Naive B cell (primary cell): Measurements from ENCODE around the gene SGSM2. TPM values are rescaled to one million over a fixed set of nuclear protein-coding genes. Genes with fewer than 3 reads are reported as not detected.

ENCODE experiments used
- ATAC-seq, 2 donors: fragments of 150-1000 bp; cut with Tn5 transposase; 2 replicates each; pipeline ENCODE4 v1.10.0; 2021; ENCODE audit warnings: low read depth in 2 of 2, mild to moderate bottlenecking in 2 of 2, moderate library complexity in 2 of 2
- DNase-seq: peaks from one replicate; pipeline ENCODE4 v3.0.0; 2022
- H3K27ac Mint-ChIP-seq, 6 donors: one replicate each; pipeline ENCODE4 v1.8.0; 2020 to 2022; ENCODE audit warnings: mild to moderate bottlenecking in 6 of 6, mixed read lengths in 6 of 6, moderate library complexity in 5 of 6, inconsistent platforms in 2 of 6
- H3K27me3 Mint-ChIP-seq, 3 donors: one replicate each; pipeline ENCODE4 v1.8.0; 2021 to 2022; ENCODE audit warnings: mixed read lengths in 3 of 3, mild to moderate bottlenecking in 1 of 3
- H3K36me3 Mint-ChIP-seq, 2 donors: one replicate each; pipeline ENCODE4 v1.8.0; 2020 to 2022; ENCODE audit warnings: mixed read lengths in 2 of 2, inconsistent platforms in 1 of 2, mild to moderate bottlenecking in 1 of 2
- H3K4me1 Mint-ChIP-seq, 3 donors: one replicate each; pipeline ENCODE4 v1.8.0; 2020 to 2022; ENCODE audit warnings: mixed read lengths in 3 of 3, inconsistent platforms in 1 of 3, mild to moderate bottlenecking in 1 of 3, moderate library complexity in 1 of 3
- H3K4me3 Mint-ChIP-seq, 8 donors: one replicate each; pipeline ENCODE4 v1.8.0; 2020 to 2022; ENCODE audit warnings: mild to moderate bottlenecking in 8 of 8, mixed read lengths in 8 of 8, moderate library complexity in 8 of 8, inconsistent platforms in 2 of 8
- H3K9me3 Mint-ChIP-seq, 7 donors: one replicate each; pipeline ENCODE4 v1.8.0; 2020 to 2022; ENCODE audit warnings: mixed read lengths in 7 of 7, mild to moderate bottlenecking in 5 of 7, inconsistent platforms in 2 of 7, moderate library complexity in 1 of 7
- polyA plus RNA-seq, 6 donors: library from polyadenylated mRNA; unstranded; fragments of 300-500 nt; fragmentation: Illumina TruSeq; gene quantifications; one replicate each; pipeline ENCODE4 v1.2.3, GENCODE V29; 2021; ENCODE audit warnings: low read depth in 6 of 6

The SGSM2 gene
- polyA plus RNA-seq, 6 donors from 2014 or later: 2.8 to 14.3 (median 4.4) TPM

- H3K27me3 Mint-ChIP-seq: no peaks in the 10 kb centered on the region
- no peaks in the 10 kb centered on the region for H3K36me3 Mint-ChIP-seq
- ATAC-seq: no peak
These were observed 7.2 kb downstream of the SGSM2 start for GRCh38 chr17:2344528-2344927.

GRCh38 chr17:2346475-2346874 is 9.2 kb downstream of the SGSM2 start:
- H3K9me3 Mint-ChIP-seq: no peaks in the 10 kb centered on the region
- DNase-seq (no peak), ATAC-seq (no peak)
- H3K4me1 Mint-ChIP-seq: no peaks in the 10 kb centered on the region
- H3K27ac Mint-ChIP-seq: no peak overlapping the region
- no peak overlapping the region for H3K4me3 Mint-ChIP-seq
- H3K36me3 Mint-ChIP-seq: no peaks in the 10 kb centered on the region
- no peaks in the 10 kb centered on the region for H3K27me3 Mint-ChIP-seq

More at GRCh38 chr17:2344528-2344927, 7.2 kb downstream of the SGSM2 start:
- peaks cover 0 to 2% (median 0%) of the 10 kb centered on the region in 3 donors for H3K4me1 Mint-ChIP-seq
- H3K4me3 Mint-ChIP-seq: no peak overlapping the region
- peak overlapping the region in 1 of 6 donors; percentile 57 for H3K27ac Mint-ChIP-seq
- DNase-seq: no peak
- H3K9me3 Mint-ChIP-seq: no peaks in the 10 kb centered on the region

- no peak overlapping the region for H3K27ac Mint-ChIP-seq
- DNase-seq (no peak), ATAC-seq (no peak)
- H3K9me3 Mint-ChIP-seq: no peaks in the 10 kb centered on the region
- H3K36me3 Mint-ChIP-seq: no peaks in the 10 kb centered on the region
- H3K4me3 Mint-ChIP-seq: no peak overlapping the region
- peaks cover 0 to 4% (median 0%) of the 10 kb centered on the region in 3 donors for H3K4me1 Mint-ChIP-seq
- no peaks in the 10 kb centered on the region for H3K27me3 Mint-ChIP-seq
These were observed 10.7 kb downstream of the SGSM2 start for GRCh38 chr17:2347805-2348685.

- Mint-ChIP-seq H3K9me3 (no peaks in the 10 kb centered on the region), H3K4me1 (peaks cover 0 to 7% (median 0%) of the 10 kb centered on the region in 3 donors), H3K36me3 (no peaks in the 10 kb centered on the region), H3K27me3 (no peaks in the 10 kb centered on the region), H3K4me3 (no peak overlapping the region), H3K27ac (no peak overlapping the region)
- ATAC-seq (no peak), DNase-seq (no peak)
These were observed 14.0 kb downstream of the SGSM2 start for GRCh38 chr17:2351269-2351668.

GRCh38 chr17:2354311-2354710 is 17.0 kb downstream of the SGSM2 start:
- Mint-ChIP-seq H3K4me3 (no peak overlapping the region), H3K27ac (no peak overlapping the region)

GRCh38 chr17:2357237-2357636 is 19.9 kb downstream of the SGSM2 start:
- Mint-ChIP-seq H3K9me3 (no peaks in the 10 kb centered on the region), H3K27me3 (no peaks in the 10 kb centered on the region), H3K4me1 (peaks cover 0 to 5% (median 2%) of the 10 kb centered on the region in 3 donors), H3K36me3 (peaks cover 0 to 7% of the 10 kb centered on the region in 2 donors), H3K4me3 (no peak overlapping the region), H3K27ac (no peak overlapping the region)
- DNase-seq (no peak), ATAC-seq (no peak)

More at GRCh38 chr17:2354311-2354710, 17.0 kb downstream of the SGSM2 start:
- Mint-ChIP-seq H3K36me3 (no peaks in the 10 kb centered on the region), H3K4me1 (peaks cover 0 to 7% (median 0%) of the 10 kb centered on the region in 3 donors), H3K27me3 (no peaks in the 10 kb centered on the region), H3K9me3 (no peaks in the 10 kb centered on the region)
- DNase-seq (no peak), ATAC-seq (no peak)

- Mint-ChIP-seq H3K4me1 (peaks cover 0 to 4% (median 2%) of the 10 kb centered on the region in 3 donors), H3K27me3 (no peaks in the 10 kb centered on the region), H3K36me3 (peaks cover 0 to 14% of the 10 kb centered on the region in 2 donors), H3K27ac (no peak overlapping the region), H3K9me3 (no peaks in the 10 kb centered on the region), H3K4me3 (no peak overlapping the region)
- ATAC-seq: no peak
- DNase-seq: no peak
These were observed 20.7 kb downstream of the SGSM2 start for GRCh38 chr17:2357931-2358434.

- Mint-ChIP-seq H3K9me3 (no peaks in the 10 kb centered on the region), H3K27ac (peak overlapping the region in 2 of 6 donors; percentile 2 to 26), H3K36me3 (peaks cover 0 to 14% of the 10 kb centered on the region in 2 donors), H3K27me3 (no peaks in the 10 kb centered on the region), H3K4me1 (peaks cover 0 to 2% (median 0%) of the 10 kb centered on the region in 3 donors), H3K4me3 (no peak overlapping the region)
- ATAC-seq (no peak), DNase-seq (no peak)
These were observed 23.9 kb downstream of the SGSM2 start for GRCh38 chr17:2361010-2361760.

GRCh38 chr17:2362016-2362415 is 24.7 kb downstream of the SGSM2 start:
- no peak overlapping the region for H3K27ac Mint-ChIP-seq
- H3K4me1 Mint-ChIP-seq: peaks cover 0 to 2% (median 0%) of the 10 kb centered on the region in 3 donors
- no peaks in the 10 kb centered on the region for H3K9me3 Mint-ChIP-seq
- DNase-seq (no peak), ATAC-seq (no peak)
- H3K36me3 Mint-ChIP-seq: peaks cover 0 to 14% of the 10 kb centered on the region in 2 donors
- no peak overlapping the region for H3K4me3 Mint-ChIP-seq
- no peaks in the 10 kb centered on the region for H3K27me3 Mint-ChIP-seq

GRCh38 chr17:2362416-2362815 is 25.1 kb downstream of the SGSM2 start:
- Mint-ChIP-seq H3K27ac (no peak overlapping the region), H3K36me3 (peaks cover 0 to 14% of the 10 kb centered on the region in 2 donors), H3K4me3 (no peak overlapping the region), H3K9me3 (no peaks in the 10 kb centered on the region), H3K4me1 (peaks cover 0 to 2% (median 0%) of the 10 kb centered on the region in 3 donors), H3K27me3 (no peaks in the 10 kb centered on the region)
- DNase-seq: no peak
- no peak for ATAC-seq

- H3K4me1 Mint-ChIP-seq: peaks cover 0 to 2% (median 0%) of the 10 kb centered on the region in 3 donors
- ATAC-seq (no peak), DNase-seq (no peak)
- H3K36me3 Mint-ChIP-seq: peaks cover 0 to 14% of the 10 kb centered on the region in 2 donors
- no peak overlapping the region for H3K27ac Mint-ChIP-seq
- H3K27me3 Mint-ChIP-seq: no peaks in the 10 kb centered on the region
- no peak overlapping the region for H3K4me3 Mint-ChIP-seq
- no peaks in the 10 kb centered on the region for H3K9me3 Mint-ChIP-seq
These were observed 25.6 kb downstream of the SGSM2 start for GRCh38 chr17:2362881-2363280.

GRCh38 chr17:2363318-2363717 is 26.0 kb downstream of the SGSM2 start:
- Mint-ChIP-seq H3K36me3 (peaks cover 0 to 14% of the 10 kb centered on the region in 2 donors), H3K4me3 (no peak overlapping the region), H3K27ac (no peak overlapping the region), H3K27me3 (no peaks in the 10 kb centered on the region), H3K9me3 (no peaks in the 10 kb centered on the region), H3K4me1 (peaks cover 0 to 2% (median 0%) of the 10 kb centered on the region in 3 donors)
- ATAC-seq (no peak), DNase-seq (no peak)

- Mint-ChIP-seq H3K27ac (no peak overlapping the region), H3K36me3 (peaks cover 0 to 14% of the 10 kb centered on the region in 2 donors), H3K4me1 (peaks cover 0 to 2% (median 0%) of the 10 kb centered on the region in 3 donors), H3K9me3 (no peaks in the 10 kb centered on the region), H3K27me3 (no peaks in the 10 kb centered on the region), H3K4me3 (peak overlapping the region in 1 of 8 donors; percentile 20)
- DNase-seq: no peak
- no peak for ATAC-seq
These were observed 26.8 kb downstream of the SGSM2 start for GRCh38 chr17:2363851-2364762.
